Measurements from ENCODE around the gene NUMB.

- no peak for TF ChIP-seq CTCF (IDR thresholded peaks at IDR 0.05)
- no peak for TF ChIP-seq POLR2A (IDR thresholded peaks at IDR 0.05)
These were observed 219.9 kb downstream of the NUMB start for GRCh38 chr14:73238424-73238852.
